Transverse colon (tissue), 4 donors: ENCODE results near the gene SURF6. TPM values are rescaled to one million over a fixed set of nuclear protein-coding genes. Genes with fewer than 3 reads are reported as not detected.

Experiments
- DNase-seq: peaks from one replicate; pipeline ENCODE4 v3.0.0-alpha.2; 2019
- H3K27ac ChIP-seq, 4 donors: fragments of 200-600 bp; sonication (generic); 2 replicates each; pipeline ENCODE4 v1.5.1; 2016 to 2018; ENCODE audit warnings: inconsistent platforms in 4 of 4
- H3K27me3 ChIP-seq: fragments of 200-600 bp; sonication (generic); 2 replicates; pipeline ENCODE4 v1.5.1; 2017; ENCODE audit warnings: inconsistent platforms
- H3K36me3 ChIP-seq, 4 donors: fragments of 200-600 bp; sonication (generic); 2 replicates each; pipeline ENCODE4 v1.5.1; 2017 to 2019; ENCODE audit warnings: inconsistent platforms in 4 of 4
- H3K4me1 ChIP-seq, 4 donors: fragments of 200-600 bp; sonication (generic); 2 replicates each; pipeline ENCODE4 v1.5.1; 2017 to 2020; ENCODE audit warnings: inconsistent platforms in 4 of 4
- H3K4me3 ChIP-seq, 4 donors: fragments of 200-600 bp; sonication (generic); 1 replicate in 1 of 4; 2 replicates in 3 of 4; pipeline versions ENCODE4 v1.5.1 to v1.6.1; 2017 to 2019; ENCODE audit warnings: inconsistent platforms in 4 of 4
- H3K9me3 ChIP-seq, 2 donors: fragments of 200-600 bp; sonication (generic); 2 replicates each; pipeline ENCODE4 v1.5.1; 2017 to 2019; ENCODE audit warnings: inconsistent platforms in 2 of 2
- CTCF ChIP-seq, 5 experiments: fragments of 200-600 bp in 3 of 5; fragments of 450-650 bp in 2 of 5; sonication (generic) in 3 of 5; IDR thresholded peaks; 1 replicate in 2 of 5; 2 replicates in 3 of 5; pipeline ENCODE4 v1.5.1; 2016 to 2017; ENCODE audit warnings: antibody characterized with exemption in 5 of 5, inconsistent platforms in 3 of 5, mild to moderate bottlenecking in 2 of 5, moderate library complexity in 1 of 5
- EP300 ChIP-seq: sonication (generic); formaldehyde crosslinking; IDR thresholded peaks from one replicate; pipeline ENCODE4 v1.6.1; 2017; ENCODE audit warnings: antibody characterized with exemption, low read depth
- POLR2A ChIP-seq: fragments of 450-650 bp; IDR thresholded peaks from one replicate; pipeline ENCODE4 v1.6.1; 2016; ENCODE audit warnings: antibody characterized with exemption, mild to moderate bottlenecking, moderate library complexity
- POLR2AphosphoS5 ChIP-seq, 3 donors: sonication (generic); formaldehyde crosslinking; IDR thresholded peaks; one replicate each; pipeline ENCODE4 v1.6.1; 2016; ENCODE audit warnings: antibody characterized with exemption in 3 of 3
- WGBS, 2 donors: methylation state at CpG; one replicate each; pipeline ENCODE4 v1.1.5; 2018; ENCODE audit warnings: low coverage in 1 of 2; 5-methylcytosine and 5-hydroxymethylcytosine counted together
- in situ Hi-C, 4 donors: fragments of 200-750 bp; cut with MboI; loops; one replicate each; pipeline versions ENCODE4 v1.15.0 to v1.15.1; 2017; ENCODE audit warnings: low sequenced_read_pairs in 3 of 4, low pct_ligation_motif_present in 1 of 4, low pct_unique_long_range_greater_than_20kb in 1 of 4
- intact Hi-C: fragments of 100-400 bp; cut with DNase I; formaldehyde crosslinking; loops from one replicate; pipeline ENCODE4 v1.15.1; 2023; ENCODE audit warnings: low total_unique reads
- small RNA-seq, 4 donors: library from RNA; depleted of rRNA; stranded (forward); fragments of <200 nt; gene quantifications; one replicate each; pipeline ENCODE3, GENCODE V24; 2016
- total RNA-seq, 4 donors: library from RNA; depleted of rRNA; stranded (reverse); fragments of >200 nt; gene quantifications; one replicate each; pipeline ENCODE4 v1.1.0, GENCODE V29; 2016

SURF6 gene
- total RNA-seq, 4 donors from 2014 or later, result 18.1 to 61.3 (median 22.5) TPM

DNA sequence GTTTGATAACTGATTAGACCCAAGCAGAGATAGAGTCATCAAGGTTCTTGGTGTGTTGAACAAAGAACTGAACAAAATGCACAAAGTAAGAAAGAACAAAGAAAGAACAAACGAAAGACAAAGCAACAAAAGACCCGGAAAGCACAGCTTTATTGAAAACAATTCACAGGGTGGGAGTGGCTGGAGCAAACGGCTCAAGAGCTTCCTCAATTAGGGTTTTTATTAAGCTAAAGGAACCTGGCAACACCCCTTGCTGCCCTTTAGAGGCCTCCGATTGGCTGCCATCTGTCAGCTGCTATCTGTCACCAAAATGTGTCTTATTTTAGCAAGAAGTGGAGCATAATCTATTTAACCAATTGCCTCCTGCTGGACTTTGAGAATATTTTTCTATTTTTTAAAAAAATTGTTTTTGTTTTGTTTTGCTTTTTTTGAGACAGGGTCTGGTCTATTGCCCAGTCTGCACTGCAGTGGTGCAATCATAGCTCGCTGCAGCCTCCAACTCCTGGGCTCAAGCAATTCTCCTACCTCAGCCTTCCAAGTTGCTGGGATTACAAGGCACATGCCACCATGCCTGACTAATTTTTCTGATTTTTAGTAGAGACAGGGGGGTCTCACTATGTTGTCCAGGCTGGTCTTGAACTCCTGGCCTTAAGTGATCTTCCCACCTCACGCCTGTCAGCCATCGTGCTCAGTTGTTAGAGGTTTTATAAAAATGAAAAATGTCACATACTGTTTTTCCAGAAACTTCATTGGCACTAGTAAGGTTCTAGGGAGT lies 53.3 kb downstream of the SURF6 start:
- in situ Hi-C loops (no loop called here), intact Hi-C loops (no loop called here)
- no peaks in the 10 kb centered on the region for H3K36me3 ChIP-seq
- H3K4me1 ChIP-seq, result peaks cover 5 to 36% (median 31%) of the 10 kb centered on the region in 4 donors
- no peaks in the 10 kb centered on the region for H3K27me3 ChIP-seq
- 46 to 48% methylated on average over 6 to 7 of the region's 7 CpGs for WGBS, 2 donors
- peak overlapping the region in 1 of 4 donors; percentile 19 for H3K4me3 ChIP-seq
- peak; percentile 57 for DNase-seq
- peak overlapping the region; percentile 76 to 88 (median 85) for H3K27ac ChIP-seq
- no peaks in the 10 kb centered on the region for H3K9me3 ChIP-seq
- TF ChIP-seq CTCF (IDR thresholded peaks at IDR 0.05) (peak in 1 of 5 experiments; percentile 12), POLR2AphosphoS5 (IDR thresholded peaks at IDR 0.05) (peak in 1 of 3 donors; percentile 16), POLR2A (no peak), EP300 (no peak)

- intact Hi-C loops (no loop called here), in situ Hi-C loops (no loop called here)
- peaks cover 4% of the 10 kb centered on the region for H3K27me3 ChIP-seq
- no peak overlapping the region for H3K4me3 ChIP-seq
- DNase-seq, result peak; percentile 14
- no peaks in the 10 kb centered on the region for H3K36me3 ChIP-seq
- no peaks in the 10 kb centered on the region for H3K9me3 ChIP-seq
- H3K27ac ChIP-seq, result peak overlapping the region; percentile 76 to 88 (median 85)
- H3K4me1 ChIP-seq, result peaks cover 5 to 39% (median 34%) of the 10 kb centered on the region in 4 donors
- TF ChIP-seq CTCF (IDR thresholded peaks at IDR 0.05) (no peak), POLR2A (no peak), POLR2AphosphoS5 (IDR thresholded peaks at IDR 0.05) (no peak), EP300 (no peak)
- 45 to 64% methylated on average over 4 to 5 of the region's 5 CpGs for WGBS, 2 donors
Observed at GRCh38 chr9:133280392-133280791, 55.6 kb downstream of the SURF6 start.

Small RNA genes lying within 50 kb of the gene (small RNA-seq; reads per million reads assigned to genes)
- gene RF00019 (0 reads per million in 4 donors), gene SNORD24 (0 reads per million in 4 donors), gene SNORD36A (0 reads per million in 4 donors), gene SNORD36B (0 reads per million in 4 donors), gene SNORD36C (0 reads per million in 4 donors)

Other genes starting within 250 kb of the SURF6 start
- 100 to 1,000 TPM in 1 of 4 donors, 10 to 100 TPM in 3; 50.5 to 233 (median 58.2) TPM for gene RALGDS, start 214.9 kb downstream of the SURF6 start, total RNA-seq
- gene GBGT1, start 172.3 kb downstream of the SURF6 start, total RNA-seq, result 10 to 100 TPM in 3 of 4 donors, 1 to 10 TPM in 1; 4.1 to 15.7 (median 11.8) TPM
- not detected for gene OBP2B, start 126.9 kb downstream of the SURF6 start, total RNA-seq
- gene ABO, start 61.0 kb downstream of the SURF6 start, total RNA-seq, result 100 to 1,000 TPM in 3 of 4 donors, 10 to 100 TPM in 1; 77.4 to 199 (median 141) TPM
- gene MED22, start 11.9 kb upstream of the SURF6 start, total RNA-seq, result 10 to 100 TPM; 21.5 to 50.5 (median 25.4) TPM
- 1,000 to 10,000 TPM in 2 of 4 donors, 100 to 1,000 TPM in 2; 725 to 1,490 (median 1,034) TPM for gene RPL7A, start 12.0 kb upstream of the SURF6 start, total RNA-seq
- gene SURF1, start 20.3 kb upstream of the SURF6 start, total RNA-seq, result 10 to 100 TPM; 14.2 to 66.1 (median 50.2) TPM
- 10 to 100 TPM in 3 of 4 donors, 1 to 10 TPM in 1; 3.7 to 21.4 (median 17.9) TPM for gene SURF2, start 20.4 kb upstream of the SURF6 start, total RNA-seq
- gene SURF4, start 39.9 kb upstream of the SURF6 start, total RNA-seq, result 100 to 1,000 TPM in 3 of 4 donors, 10 to 100 TPM in 1; 89.4 to 205 (median 147) TPM
- 1 to 10 TPM in 1 of 4 donors, under 1 TPM in 1, not detected in 2; 0.68 to 1.5 TPM for gene STKLD1, start 40.2 kb upstream of the SURF6 start, total RNA-seq
- gene REXO4, start 81.8 kb upstream of the SURF6 start, total RNA-seq, result 10 to 100 TPM; 12.1 to 21.9 (median 16.0) TPM
- gene ADAMTS13, start 86.2 kb upstream of the SURF6 start, total RNA-seq, result 10 to 100 TPM in 2 of 4 donors, 1 to 10 TPM in 2; 2.6 to 12.7 (median 7.2) TPM
- 100 to 1,000 TPM in 1 of 4 donors, 10 to 100 TPM in 3; 44.6 to 153 (median 80.0) TPM for gene CACFD1, start 123.8 kb upstream of the SURF6 start, total RNA-seq
- 10 to 100 TPM in 1 of 4 donors, 1 to 10 TPM in 2, under 1 TPM in 1; 0.96 to 20.1 (median 3.4) TPM for gene SLC2A6, start 142.9 kb upstream of the SURF6 start, total RNA-seq
- not detected for gene MYMK, start 188.8 kb upstream of the SURF6 start, total RNA-seq
- gene ADAMTSL2, start 198.5 kb upstream of the SURF6 start, total RNA-seq, result 1 to 10 TPM in 2 of 4 donors, under 1 TPM in 2; 0.64 to 2.4 (median 1.5) TPM